Panc1 (cell line): ENCODE data around the gene VPS16. TPM values are rescaled to one million over a fixed set of nuclear protein-coding genes. Genes with fewer than 3 reads are reported as not detected.

Experiments used
- ATAC-seq: fragments of 200-7000 bp; cut with Tn5 transposase; 2 replicates; pipeline ENCODE4 v1.9.1; 2020; ENCODE audit warnings: mild to moderate bottlenecking, moderate library complexity
- BruUV-seq: library from RNA; stranded (reverse); fragments of 400-500 nt; replicated peaks from 2 replicates; lab custom pipeline; 2021; lab: Mats Ljungman, UMichigan
- CTCF ChIA-PET: fragments of 300-600 bp; sonication (Branson Sonifier 250); formaldehyde crosslinking; loops from one replicate; lab custom pipeline; 2022; ENCODE audit warnings: antibody characterized with exemption; lab: Charles Lee
- POLR2A ChIA-PET: fragments of 300-600 bp; sonication (Branson Sonifier 250); formaldehyde crosslinking; loops from one replicate; lab custom pipeline; 2022; ENCODE audit warnings: antibody characterized with exemption; lab: Charles Lee
- DNase-seq: peaks from one replicate; pipeline ENCODE4 v3.0.0-alpha.2; 2010; ENCODE audit warnings: low read depth, low spot score
- H3K27ac ChIP-seq: 2 replicates; pipeline ENCODE4 v1.5.1; 2011; ENCODE audit warnings: mild to moderate bottlenecking, low read length, inconsistent platforms
- H3K27me3 ChIP-seq: fragments of 200-500 bp; sonication (Bioruptor generic); 2 replicates; pipeline ENCODE4 v1.6.0; 2014; ENCODE audit warnings: low read length, inconsistent platforms; ENCODE audit not compliant: control insufficient read depth, insufficient read depth
- H3K36me3 ChIP-seq: fragments of 200-500 bp; sonication (Bioruptor generic); 2 replicates; pipeline ENCODE4 v1.5.1; 2014; ENCODE audit warnings: inconsistent platforms, mild to moderate bottlenecking, low read length, moderate library complexity; ENCODE audit not compliant: control insufficient read depth, insufficient read depth
- H3K4me1 ChIP-seq: 2 replicates; pipeline ENCODE4 v1.5.1; 2011; ENCODE audit warnings: inconsistent platforms, mild to moderate bottlenecking, low read length, moderate library complexity; ENCODE audit not compliant: control insufficient read depth, insufficient read depth
- H3K4me3 ChIP-seq, 2 experiments: 2 replicates each; pipeline ENCODE4 v1.5.1; 2011 to 2012; ENCODE audit warnings: low read depth in 2 of 2, low read length in 2 of 2, mild to moderate bottlenecking in 2 of 2, inconsistent platforms in 1 of 2, moderate library complexity in 1 of 2
- H3K9me3 ChIP-seq: fragments of 200-500 bp; sonication (Bioruptor generic); 2 replicates; pipeline ENCODE4 v1.5.1; 2014; ENCODE audit warnings: low read depth, mild to moderate bottlenecking, inconsistent platforms, low read length, moderate library complexity; ENCODE audit not compliant: control insufficient read depth, insufficient read depth
- CTCF ChIP-seq: fragments of 450-650 bp; IDR thresholded peaks from 2 replicates; pipeline ENCODE4 v1.5.1; 2017; ENCODE audit warnings: mild to moderate bottlenecking
- POLR2AphosphoS5 ChIP-seq: IDR thresholded peaks from 2 replicates; pipeline ENCODE4 v1.6.1; 2012; ENCODE audit warnings: mild to moderate bottlenecking, low read depth, low read length, moderate library complexity
- REST ChIP-seq, 2 experiments: IDR thresholded peaks; 2 replicates each; pipeline ENCODE4 v1.6.1; 2011 to 2012; ENCODE audit warnings: low read depth in 2 of 2, control low read depth in 1 of 2, low read length in 1 of 2, mild to moderate bottlenecking in 1 of 2, moderate library complexity in 1 of 2; ENCODE audit not compliant: insufficient read depth in 1 of 2
- SIN3A ChIP-seq: IDR thresholded peaks from 2 replicates; pipeline ENCODE4 v1.6.1; 2012; ENCODE audit warnings: low read depth, mild to moderate bottlenecking, low read length, moderate library complexity, borderline replicate concordance; ENCODE audit not compliant: insufficient read depth
- TCF7L2 ChIP-seq: IDR thresholded peaks from 2 replicates; pipeline ENCODE4 v1.6.1; 2011; ENCODE audit warnings: mild to moderate bottlenecking, low read depth, low read length, inconsistent platforms
- in situ Hi-C: cut with HindIII; loops from 2 replicates; pipeline ENCODE4 v1.10.0; 2016; ENCODE audit warnings: low sequenced_read_pairs, low pct_unique_long_range_greater_than_20kb
- intact Hi-C: fragments of 100-400 bp; cut with micrococcal nuclease; formaldehyde crosslinking; loops from one replicate; pipeline ENCODE4 v1.10.0; 2022; ENCODE audit not compliant: unreplicated experiment
- total RNA-seq: library from RNA; stranded (reverse); gene quantifications from one replicate; pipeline ENCODE4 v1.2.1, GENCODE V29; 2021; ENCODE audit not compliant: unreplicated experiment

VPS16 gene
- total RNA-seq, 1 experiment from 2014 or later: 35.3 TPM

DNA sequence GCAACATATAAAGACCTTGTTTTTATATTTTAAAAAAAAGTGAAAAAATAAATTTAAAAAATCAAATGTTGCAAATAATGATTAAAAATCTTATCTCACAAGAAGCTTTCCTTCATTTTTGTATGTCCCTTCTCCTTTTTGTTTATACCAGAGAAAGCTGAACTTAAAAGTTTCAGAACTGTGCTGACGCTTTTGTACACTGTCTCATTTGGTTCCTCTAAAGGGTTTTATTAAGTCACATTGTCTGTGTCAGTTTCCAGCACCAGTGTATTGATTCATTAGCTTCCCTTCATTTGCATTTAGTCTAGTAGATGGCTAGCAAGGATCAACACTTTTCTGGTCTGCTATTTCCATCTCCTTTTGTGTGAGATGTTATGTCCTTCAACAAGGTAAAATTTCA, 6.8 kb upstream of the VPS16 start:
- in situ Hi-C loops (no loop called here), intact Hi-C loops (no loop called here)
- DNase-seq (no peak), ATAC-seq (no peak)
- no TSS peak for BruUV-seq
- POLR2A ChIA-PET: interaction anchor here (0.6 kb wide), 1 partner anchor 308 kb away, joined by 11 read pairs; no protein-coding TSS in a partner anchor
- TF ChIP-seq TCF7L2 (no peak), REST (IDR thresholded peaks at IDR 0.05; ENCODE audit: insufficient read depth in 1 of 2, low read depth in 2 of 2, low read length in 1 of 2) (no peak), POLR2AphosphoS5 (no peak), SIN3A (no peak), CTCF (no peak)
- H3K9me3 ChIP-seq: no peaks in the 10 kb centered on the region
- CTCF ChIA-PET: interaction anchor here (0.7 kb wide), 1 partner anchor 109 kb away, joined by 3 read pairs; no protein-coding TSS in a partner anchor
- H3K4me1 ChIP-seq: no peaks in the 10 kb centered on the region
- H3K27ac ChIP-seq: no peak overlapping the region
- H3K36me3 ChIP-seq: no peaks in the 10 kb centered on the region
- H3K4me3 ChIP-seq: no peak overlapping the region
- H3K27me3 ChIP-seq: no peaks in the 10 kb centered on the region

DNA sequence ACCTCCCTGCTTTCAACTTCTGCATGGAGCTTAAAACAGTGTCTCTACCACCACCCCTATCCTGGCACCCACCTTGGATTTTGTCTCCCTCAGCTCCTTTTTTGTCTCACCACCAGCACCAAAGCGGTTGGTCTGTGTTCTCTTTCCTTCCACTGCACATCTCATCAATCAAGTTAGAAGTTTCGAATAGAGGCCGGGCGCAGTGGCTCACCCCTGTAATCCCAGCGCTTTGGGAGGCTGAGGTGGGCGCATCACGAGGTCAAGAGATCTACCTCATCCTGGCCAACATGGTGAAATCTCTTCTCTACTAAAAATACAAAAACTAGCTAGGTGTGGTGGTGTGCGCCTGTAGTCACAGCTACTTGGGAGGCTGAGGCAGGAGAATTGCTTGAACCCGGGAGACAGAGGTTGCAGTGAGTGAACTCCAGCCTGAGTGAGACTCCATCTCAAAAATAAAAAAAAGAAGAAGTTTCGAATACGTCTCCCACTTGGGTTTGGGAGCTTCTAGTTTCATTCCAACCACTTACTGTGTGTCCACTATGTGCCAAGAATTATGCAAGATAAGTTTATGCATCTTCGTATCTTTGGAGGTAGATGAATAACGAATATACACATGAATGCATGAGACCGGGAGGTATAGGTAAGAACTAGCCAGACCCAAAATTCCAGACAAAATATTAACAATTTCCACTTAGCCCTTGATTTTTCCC, 6.0 kb upstream of the VPS16 start:
- Histone ChIP-seq H3K9me3 (no peaks in the 10 kb centered on the region), H3K27me3 (no peaks in the 10 kb centered on the region), H3K4me1 (no peaks in the 10 kb centered on the region), H3K4me3 (no peak overlapping the region), H3K27ac (no peak overlapping the region), H3K36me3 (no peaks in the 10 kb centered on the region)
- in situ Hi-C loops (no loop called here), intact Hi-C loops (no loop called here)
- DNase-seq: no peak
- ATAC-seq: no peak
- no peak for TF ChIP-seq POLR2AphosphoS5
- TF ChIP-seq SIN3A: no peak
- TF ChIP-seq CTCF: no peak
- TF ChIP-seq TCF7L2: no peak
- TF ChIP-seq REST (IDR thresholded peaks at IDR 0.05; ENCODE audit: insufficient read depth in 1 of 2, low read depth in 2 of 2, low read length in 1 of 2): no peak
- POLR2A ChIA-PET: interaction anchor here (0.6 kb wide), 1 partner anchor 309 kb away, joined by 11 read pairs; no protein-coding TSS in a partner anchor
- BruUV-seq: no TSS peak
- CTCF ChIA-PET: no interaction called here
